PC-3 (cell line): ENCODE data around the gene RARA. TPM values are rescaled to one million over a fixed set of nuclear protein-coding genes. Genes with fewer than 3 reads are reported as not detected.

Experiments used
- ATAC-seq: fragments of 200-7000 bp; cut with Tn5 transposase; 2 replicates; pipeline ENCODE4 v1.9.1; 2020; ENCODE audit warnings: mild to moderate bottlenecking, moderate library complexity
- BruUV-seq: library from RNA; stranded (reverse); fragments of 400-500 nt; replicated peaks from 2 replicates; lab custom pipeline; 2021; lab: Mats Ljungman, UMichigan
- CTCF ChIA-PET: fragments of 300-600 bp; sonication (Branson Sonifier 250); formaldehyde crosslinking; loops from one replicate; lab custom pipeline; 2022; ENCODE audit warnings: antibody characterized with exemption; lab: Charles Lee
- POLR2A ChIA-PET: fragments of 300-600 bp; sonication (Branson Sonifier 250); formaldehyde crosslinking; loops from one replicate; lab custom pipeline; 2022; ENCODE audit warnings: antibody characterized with exemption; ENCODE audit not compliant: unreplicated experiment; lab: Charles Lee
- DNase-seq: peaks from one replicate; pipeline ENCODE4 v3.0.0-alpha.2; 2015
- H2AFZ ChIP-seq: fragments of 300-600 bp; sonication (generic); 2 replicates; pipeline ENCODE4 v1.6.0; 2016; ENCODE audit warnings: antibody characterized with exemption, low read length
- H3F3A ChIP-seq: fragments of 300-600 bp; sonication (generic); one replicate; pipeline ENCODE4 v1.6.0; 2017; ENCODE audit warnings: antibody characterized with exemption, low read length, control low read depth, mild to moderate bottlenecking; ENCODE audit not compliant: unreplicated experiment
- H3K27ac ChIP-seq: fragments of 300-600 bp; sonication (generic); 2 replicates; pipeline ENCODE4 v1.5.1; 2016; ENCODE audit warnings: mild to moderate bottlenecking, low read length
- H3K27me3 ChIP-seq: fragments of 300-600 bp; sonication (generic); 2 replicates; pipeline ENCODE4 v1.6.1; 2016; ENCODE audit warnings: low read length, mixed read lengths
- H3K36me3 ChIP-seq: fragments of 300-600 bp; sonication (generic); 2 replicates; pipeline ENCODE4 v1.6.1; 2016; ENCODE audit warnings: low read depth, mixed run types, low read length, mixed read lengths
- H3K4me1 ChIP-seq: fragments of 300-600 bp; sonication (generic); 2 replicates; pipeline ENCODE4 v1.5.1; 2016; ENCODE audit warnings: low read length; ENCODE audit not compliant: insufficient read depth
- H3K4me2 ChIP-seq: fragments of 300-600 bp; sonication (generic); 2 replicates; pipeline ENCODE4 v1.6.0; 2016; ENCODE audit warnings: low read length
- H3K4me3 ChIP-seq: fragments of 300-600 bp; sonication (generic); 2 replicates; pipeline ENCODE4 v1.5.1; 2016; ENCODE audit warnings: mild to moderate bottlenecking, low read length, mixed read lengths
- H3K79me2 ChIP-seq: fragments of 300-600 bp; sonication (generic); 2 replicates; pipeline ENCODE4 v1.6.1; 2017; ENCODE audit warnings: low read length, mixed read lengths
- H3K9ac ChIP-seq: fragments of 300-600 bp; sonication (generic); 2 replicates; pipeline ENCODE4 v1.6.0; 2016; ENCODE audit warnings: mild to moderate bottlenecking, low read length
- H3K9me2 ChIP-seq: fragments of 300-600 bp; sonication (generic); replicated peaks from 2 replicates; pipeline ENCODE4 v1.6.1; 2016; ENCODE audit warnings: mixed run types, low read length, mixed read lengths
- H3K9me3 ChIP-seq: fragments of 300-600 bp; sonication (generic); 2 replicates; pipeline ENCODE4 v1.6.1; 2016; ENCODE audit warnings: low read length, mixed read lengths
- H4K20me1 ChIP-seq: fragments of 300-600 bp; sonication (generic); 2 replicates; pipeline ENCODE4 v1.6.1; 2016; ENCODE audit warnings: low read length, mixed read lengths
- EZH2 ChIP-seq: fragments of 300-600 bp; sonication (generic); IDR thresholded peaks from one replicate; pipeline ENCODE4 v1.6.1; 2017; ENCODE audit warnings: antibody characterized with exemption, mild to moderate bottlenecking, low read length; ENCODE audit not compliant: unreplicated experiment
- EZH2phosphoT487 ChIP-seq: fragments of 300-600 bp; sonication (generic); IDR thresholded peaks from 2 replicates; pipeline ENCODE4 v1.6.1; 2018; ENCODE audit warnings: mild to moderate bottlenecking, antibody characterized with exemption, low read length, borderline replicate concordance
- intact Hi-C: fragments of 100-400 bp; cut with micrococcal nuclease; formaldehyde crosslinking; loops from 2 replicates; pipeline ENCODE4 v1.9.0; 2023
- total RNA-seq: library from RNA; depleted of rRNA; stranded (reverse); fragments of >200 nt; gene quantifications from 2 replicates; pipeline ENCODE4 v1.2.3, GENCODE V29; 2014
- TF ChIP-seq, protein P1 (sequence below): fragments of 300-600 bp; sonication (generic); conservative IDR thresholded peaks from 2 replicates; pipeline ENCODE4 v1.5.1; 2017; ENCODE audit warnings: antibody characterized with exemption, low read depth, mild to moderate bottlenecking, low read length

The RARA gene
- total RNA-seq, 1 experiment from 2014 or later, result 19.6 TPM

GRCh38 chr17:40355123-40355803 is 46.3 kb downstream of the RARA start:
- H3K9me2 ChIP-seq, result no peaks in the 10 kb centered on the region
- BruUV-seq, result no TSS peak
- no peaks in the 10 kb centered on the region for H3K4me1 ChIP-seq
- no peak overlapping the region for H3K27ac ChIP-seq
- peaks cover 2% of the 10 kb centered on the region; the same call in 1 of the 2 replicates for H3K36me3 ChIP-seq
- H3K27me3 ChIP-seq, result no peaks in the 10 kb centered on the region
- H3K79me2 ChIP-seq, result no peaks in the 10 kb centered on the region
- no peak overlapping the region for H3K9ac ChIP-seq
- ChIA-PET POLR2A (no interaction called here), CTCF (interaction anchor here (1.7 kb wide), 1 partner anchor 53 kb away, joined by 7 read pairs; no protein-coding TSS in a partner anchor)
- ATAC-seq (peak; percentile 59; the same call in 1 of the 2 replicates), DNase-seq (peak; percentile 45)
- TF ChIP-seq EZH2phosphoT487, result no peak
- TF ChIP-seq, protein P1, sequence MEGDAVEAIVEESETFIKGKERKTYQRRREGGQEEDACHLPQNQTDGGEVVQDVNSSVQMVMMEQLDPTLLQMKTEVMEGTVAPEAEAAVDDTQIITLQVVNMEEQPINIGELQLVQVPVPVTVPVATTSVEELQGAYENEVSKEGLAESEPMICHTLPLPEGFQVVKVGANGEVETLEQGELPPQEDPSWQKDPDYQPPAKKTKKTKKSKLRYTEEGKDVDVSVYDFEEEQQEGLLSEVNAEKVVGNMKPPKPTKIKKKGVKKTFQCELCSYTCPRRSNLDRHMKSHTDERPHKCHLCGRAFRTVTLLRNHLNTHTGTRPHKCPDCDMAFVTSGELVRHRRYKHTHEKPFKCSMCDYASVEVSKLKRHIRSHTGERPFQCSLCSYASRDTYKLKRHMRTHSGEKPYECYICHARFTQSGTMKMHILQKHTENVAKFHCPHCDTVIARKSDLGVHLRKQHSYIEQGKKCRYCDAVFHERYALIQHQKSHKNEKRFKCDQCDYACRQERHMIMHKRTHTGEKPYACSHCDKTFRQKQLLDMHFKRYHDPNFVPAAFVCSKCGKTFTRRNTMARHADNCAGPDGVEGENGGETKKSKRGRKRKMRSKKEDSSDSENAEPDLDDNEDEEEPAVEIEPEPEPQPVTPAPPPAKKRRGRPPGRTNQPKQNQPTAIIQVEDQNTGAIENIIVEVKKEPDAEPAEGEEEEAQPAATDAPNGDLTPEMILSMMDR, result peak; percentile 86
- H3K9me3 ChIP-seq, result no peaks in the 10 kb centered on the region
- intact Hi-C loops, result loop anchor here (2.0 kb wide), 1 partner anchor 52 kb away; no protein-coding TSS in a partner anchor
- no peaks in the 10 kb centered on the region for H4K20me1 ChIP-seq
- no peak overlapping the region for H2AFZ ChIP-seq
- no peak overlapping the region for H3K4me3 ChIP-seq
- H3F3A ChIP-seq, result no peaks in the 10 kb centered on the region
- H3K4me2 ChIP-seq, result no peak overlapping the region

DNA sequence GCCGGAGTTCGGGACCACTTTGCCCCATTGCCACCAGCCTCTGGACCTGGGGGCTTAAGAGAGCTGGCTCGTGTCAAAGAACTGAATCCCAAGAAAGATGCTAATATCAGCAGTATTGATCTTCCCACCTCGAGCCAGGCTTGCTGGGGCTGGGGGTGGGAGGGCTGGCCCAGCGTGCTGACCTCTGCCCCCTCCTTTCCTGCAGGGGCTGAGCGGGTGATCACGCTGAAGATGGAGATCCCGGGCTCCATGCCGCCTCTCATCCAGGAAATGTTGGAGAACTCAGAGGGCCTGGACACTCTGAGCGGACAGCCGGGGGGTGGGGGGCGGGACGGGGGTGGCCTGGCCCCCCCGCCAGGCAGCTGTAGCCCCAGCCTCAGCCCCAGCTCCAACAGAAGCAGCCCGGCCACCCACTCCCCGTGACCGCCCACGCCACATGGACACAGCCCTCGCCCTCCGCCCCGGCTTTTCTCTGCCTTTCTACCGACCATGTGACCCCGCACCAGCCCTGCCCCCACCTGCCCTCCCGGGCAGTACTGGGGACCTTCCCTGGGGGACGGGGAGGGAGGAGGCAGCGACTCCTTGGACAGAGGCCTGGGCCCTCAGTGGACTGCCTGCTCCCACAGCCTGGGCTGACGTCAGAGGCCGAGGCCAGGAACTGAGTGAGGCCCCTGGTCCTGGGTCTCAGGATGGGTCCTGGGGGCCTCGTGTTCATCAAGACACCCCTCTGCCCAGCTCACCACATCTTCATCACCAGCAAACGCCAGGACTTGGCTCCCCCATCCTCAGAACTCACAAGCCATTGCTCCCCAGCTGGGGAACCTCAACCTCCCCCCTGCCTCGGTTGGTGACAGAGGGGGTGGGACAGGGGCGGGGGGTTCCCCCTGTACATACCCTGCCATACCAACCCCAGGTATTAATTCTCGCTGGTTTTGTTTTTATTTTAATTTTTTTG is 47.1 kb downstream of the RARA start:
- Histone ChIP-seq H3K9me2 (no peaks in the 10 kb centered on the region), H2AFZ (no peak overlapping the region), H3K27me3 (no peaks in the 10 kb centered on the region), H3K79me2 (no peaks in the 10 kb centered on the region), H3K9ac (no peak overlapping the region), H3F3A (no peaks in the 10 kb centered on the region), H3K4me1 (no peaks in the 10 kb centered on the region), H3K4me2 (no peak overlapping the region), H3K4me3 (no peak overlapping the region), H4K20me1 (no peaks in the 10 kb centered on the region), H3K9me3 (no peaks in the 10 kb centered on the region), H3K27ac (no peak overlapping the region), H3K36me3 (peaks cover 2% of the 10 kb centered on the region; the same call in 1 of the 2 replicates)
- POLR2A ChIA-PET, result no interaction called here
- CTCF ChIA-PET, result no interaction called here
- intact Hi-C loops, result loop anchor here (2.0 kb wide), 1 partner anchor 53 kb away; no protein-coding TSS in a partner anchor
- no peak for TF ChIP-seq EZH2
- TF ChIP-seq EZH2phosphoT487, result no peak
- TF ChIP-seq, protein P1, result no peak
- ATAC-seq (no peak), DNase-seq (no peak)
- BruUV-seq, result TSS peak; percentile 32
